AG08396 (cell line): Measurements from ENCODE around the gene FGF14.
"Not testable (repeated sequence)": the region's sequence is repeated elsewhere in the genome, so short reads cannot be mapped to it uniquely, and the experiment has no call there.

ENCODE experiments used
- DNase-seq: peaks from one replicate; pipeline ENCODE4 v3.0.0; 2012; ENCODE audit warnings: low spot score, mixed read lengths

Gene FGF14

GRCh38 chr13:102195566-102196462 is 206.0 kb downstream of the FGF14 start:
- DNase-seq = no peak

- DNase-seq = no peak
Observed at GRCh38 chr13:102192858-102193257, 209.0 kb downstream of the FGF14 start.

GRCh38 chr13:102191951-102192502 is 209.8 kb downstream of the FGF14 start:
- peak; percentile 26 for DNase-seq

- no peak for DNase-seq
Observed at GRCh38 chr13:102190930-102191329, 210.9 kb downstream of the FGF14 start.

GRCh38 chr13:102187313-102187712 is 214.5 kb downstream of the FGF14 start:
- no peak for DNase-seq

GRCh38 chr13:102185375-102185984 is 216.4 kb downstream of the FGF14 start:
- no peak for DNase-seq

- no peak for DNase-seq
Observed at GRCh38 chr13:102183509-102184182, 218.2 kb downstream of the FGF14 start.

GRCh38 chr13:102182170-102182569 is 219.7 kb downstream of the FGF14 start:
- no peak for DNase-seq

- DNase-seq = no peak
Observed at GRCh38 chr13:102177431-102177830, 224.4 kb downstream of the FGF14 start.

GRCh38 chr13:102176846-102177245 is 225.0 kb downstream of the FGF14 start:
- DNase-seq = no peak

GRCh38 chr13:102172406-102172805 is 229.4 kb downstream of the FGF14 start:
- DNase-seq = no peak

GRCh38 chr13:102170305-102170704 is 231.5 kb downstream of the FGF14 start:
- DNase-seq = no peak

GRCh38 chr13:102169471-102170015 is 232.3 kb downstream of the FGF14 start:
- no peak for DNase-seq

- no peak for DNase-seq
Observed at GRCh38 chr13:102152790-102153189, 249.1 kb downstream of the FGF14 start.

GRCh38 chr13:102147353-102147752 is 254.5 kb downstream of the FGF14 start:
- no peak for DNase-seq

- no peak for DNase-seq
Observed at GRCh38 chr13:102145750-102146149, 256.1 kb downstream of the FGF14 start.

GRCh38 chr13:102142473-102142826 is 259.4 kb downstream of the FGF14 start:
- DNase-seq = no peak

GRCh38 chr13:102141625-102142472 is 260.0 kb downstream of the FGF14 start:
- peak; percentile 16 for DNase-seq

- no peak for DNase-seq
Observed at GRCh38 chr13:102139626-102140025, 262.2 kb downstream of the FGF14 start.

- no peak for DNase-seq
Observed at GRCh38 chr13:102138635-102139190, 263.1 kb downstream of the FGF14 start.

- DNase-seq = not testable (repeated sequence)
Observed at GRCh38 chr13:102137904-102138303, 263.9 kb downstream of the FGF14 start.
